ENCODE results near the gene RAB8B. TPM values are rescaled to one million over a fixed set of nuclear protein-coding genes. Genes with fewer than 3 reads are reported as not detected.

Gene RAB8B
- total and polyA plus RNA-seq, 2 of the 13 experiments (the other 11 are each of a cell fraction or from before 2014, with no cell fraction given): 6.8 to 14.2 TPM

DNA sequence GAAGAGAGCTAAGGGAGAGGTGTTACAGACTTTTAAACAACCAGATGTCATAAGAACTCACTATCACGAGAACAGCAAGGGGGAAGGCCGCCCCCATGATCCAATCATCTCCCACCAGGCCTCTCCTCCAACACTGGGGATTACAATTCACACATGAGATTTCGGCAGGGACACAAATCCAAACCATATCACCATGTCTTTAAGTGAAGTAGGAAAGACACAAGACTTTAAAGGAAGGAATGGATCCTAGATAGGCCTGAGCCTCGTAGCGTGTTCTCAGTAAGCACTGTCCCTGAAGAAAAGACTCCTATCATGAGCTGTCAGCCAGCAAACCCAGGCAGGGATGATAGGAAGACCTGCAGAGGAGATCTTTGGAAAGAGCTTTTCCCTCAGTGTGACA is 17.0 kb upstream of the RAB8B start:
- FAIRE-seq: no peak
- DNase-seq (ENCODE audit: low spot score): no peak
- Histone ChIP-seq H2AFZ (ENCODE audit: low read length) (no peak overlapping the region), H3K36me3 (replicated peaks in 1 of 2; ENCODE audit: control insufficient read depth in 1 of 2, insufficient read depth in 2 of 2, low read length in 2 of 2) (no peaks in the 10 kb centered on the region), H4K20me1 (ENCODE audit: insufficient read depth, low read length) (no peaks in the 10 kb centered on the region), H3K27me3 (ENCODE audit: control insufficient read depth in 1 of 2, insufficient read depth in 2 of 2, low read length in 2 of 2) (peaks cover 0 to 6% of the 10 kb centered on the region in 2 experiments; a peak in 2 of 5 replicates), H3K9me3 (ENCODE audit: low read length) (no peaks in the 10 kb centered on the region), H3K27ac (ENCODE audit: extremely low read length, insufficient read depth, low read length) (no peak overlapping the region), H3K4me3 (replicated peaks in 1 of 3; ENCODE audit: insufficient read depth in 1 of 3, low read depth in 2 of 3, low read length in 3 of 3) (no peak overlapping the region), H3K9ac (ENCODE audit: insufficient read depth, low read depth, low read length) (no peak overlapping the region), H3K79me2 (ENCODE audit: insufficient read depth, low read length) (no peaks in the 10 kb centered on the region), H3K4me1 (ENCODE audit: insufficient read depth, low read length) (no peaks in the 10 kb centered on the region; the same call in 1 of the 2 replicates), H3K4me2 (ENCODE audit: low read depth, low read length) (peak overlapping the region; percentile 23; the same call in 1 of the 2 replicates)
- 39% methylated on average over 5 of the region's 5 CpGs for WGBS (ENCODE audit: low lambda C conversion rate)
- CTCF ChIA-PET (ENCODE audit: low intra/inter-chr PET ratio, low total read pairs): no interaction called here
- intact Hi-C loops (cut with micrococcal nuclease; ENCODE audit: unreplicated experiment): no loop called here
- POLR2A ChIA-PET: no interaction called here
- no peak for ATAC-seq
- no peak for TF ChIP-seq ZNF274 (CRISPR knock-in tag; IDR thresholded peaks at IDR 0.05)
- TF ChIP-seq GRHL1 (CRISPR knock-in tag; conservative IDR thresholded peaks at IDR 0.05): no peak
- no peak for TF ChIP-seq RFX1 (IDR thresholded peaks at IDR 0.05)
- TF ChIP-seq HOXD1 (CRISPR knock-in tag; IDR thresholded peaks at IDR 0.05): no peak
- no peak for TF ChIP-seq ZNF766 (CRISPR knock-in tag; IDR thresholded peaks at IDR 0.05; ENCODE audit: borderline replicate concordance)
- no peak for TF ChIP-seq ZNF709 (CRISPR knock-in tag; IDR thresholded peaks at IDR 0.05)
- no peak for TF ChIP-seq ZNF251 (CRISPR knock-in tag; IDR thresholded peaks at IDR 0.05)
- TF ChIP-seq HMGA1 (CRISPR knock-in tag; conservative IDR thresholded peaks at IDR 0.05): no peak
- TF ChIP-seq NBN (conservative IDR thresholded peaks at IDR 0.05): no peak
- no peak for TF ChIP-seq ZMAT3 (CRISPR knock-in tag; conservative IDR thresholded peaks at IDR 0.05)
- no peak for TF ChIP-seq KLF11 (CRISPR knock-in tag; IDR thresholded peaks at IDR 0.05)
- TF ChIP-seq, protein P1, sequence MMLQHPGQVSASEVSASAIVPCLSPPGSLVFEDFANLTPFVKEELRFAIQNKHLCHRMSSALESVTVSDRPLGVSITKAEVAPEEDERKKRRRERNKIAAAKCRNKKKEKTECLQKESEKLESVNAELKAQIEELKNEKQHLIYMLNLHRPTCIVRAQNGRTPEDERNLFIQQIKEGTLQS (CRISPR knock-in tag; IDR thresholded peaks at IDR 0.05): no peak
- no peak for TF ChIP-seq ZBTB21 (CRISPR knock-in tag; IDR thresholded peaks at IDR 0.05)
- TF ChIP-seq ZNF281 (CRISPR knock-in tag; IDR thresholded peaks at IDR 0.05; ENCODE audit: borderline replicate concordance): no peak
- no peak for TF ChIP-seq ZNF10 (CRISPR knock-in tag; IDR thresholded peaks at IDR 0.05; ENCODE audit: borderline replicate concordance, low read depth)
- no peak for TF ChIP-seq ZNF124 (CRISPR knock-in tag; IDR thresholded peaks at IDR 0.05)
- in situ Hi-C loops (cut with HindIII; ENCODE audit: extremely low pct_ligation_motif_present, low pct_unique_long_range_greater_than_20kb): loop anchor here (25.0 kb wide), 1 partner anchor 240 kb away; no protein-coding TSS in a partner anchor
- BruUV-seq (replicated peaks): no TSS peak

All from HepG2 (cell line).